Measurements from ENCODE around the gene TRAF6. TPM values are rescaled to one million over a fixed set of nuclear protein-coding genes. Genes with fewer than 3 reads are reported as not detected.
"Not testable (repeated sequence)": the region's sequence is repeated elsewhere in the genome, so short reads cannot be mapped to it uniquely, and the experiment has no call there.

TRAF6 gene
- total and polyA plus RNA-seq, 4 donors: 2.4 to 7.8 (median 5.3) TPM

- WGBS: 51% methylated on average over 4 of the region's 4 CpGs
- Histone ChIP-seq H3K4me1 (ENCODE audit: control insufficient read depth in 4 of 4, insufficient read depth in 4 of 4, low read length in 3 of 4) (no peaks in the 10 kb centered on the region), H3K9me3 (ENCODE audit: control insufficient read depth in 4 of 4, low read length in 3 of 4) (no peaks in the 10 kb centered on the region), H3K4me3 (ENCODE audit: low read depth in 1 of 3, low read length in 3 of 3) (no peak overlapping the region), H3K27me3 (ENCODE audit: control insufficient read depth in 4 of 4, insufficient read depth in 4 of 4, low read length in 3 of 4) (no peaks in the 10 kb centered on the region), H3K9ac (ENCODE audit: low read depth in 1 of 2, low read length in 2 of 2) (no peak overlapping the region), H3K27ac (ENCODE audit: low read depth in 1 of 2, low read length in 2 of 2) (peak overlapping the region in 1 of 2 donors; percentile 20), H3K36me3 (ENCODE audit: control insufficient read depth in 4 of 4, insufficient read depth in 3 of 4, low read depth in 1 of 4, low read length in 3 of 4) (no peaks in the 10 kb centered on the region)
- no peak for DNase-seq (ENCODE audit: low spot score)
- TF ChIP-seq REST (IDR thresholded peaks at IDR 0.05) (no peak), ATF3 (IDR thresholded peaks at IDR 0.05) (no peak), TAF1 (conservative IDR thresholded peaks at IDR 0.05) (no peak), GABPA (IDR thresholded peaks at IDR 0.05 in 1 of 2, conservative IDR thresholded peaks at IDR 0.05 in 1 of 2) (no peak), FOXA2 (IDR thresholded peaks at IDR 0.05) (no peak), ZBTB33 (IDR thresholded peaks at IDR 0.05) (no peak), SP1 (IDR thresholded peaks at IDR 0.05) (no peak), EGR1 (IDR thresholded peaks at IDR 0.05; ENCODE audit: low read depth in 2 of 2) (no peak), MAX (IDR thresholded peaks at IDR 0.05) (no peak), NR2F2 (IDR thresholded peaks at IDR 0.05) (no peak), JUND (IDR thresholded peaks at IDR 0.05) (no peak), HNF4A (conservative IDR thresholded peaks at IDR 0.05) (no peak)
These were observed 48.7 kb upstream of the TRAF6 start for GRCh38 chr11:36558571-36559413.

GRCh38 chr11:36557991-36558390 is 47.9 kb upstream of the TRAF6 start:
- TF ChIP-seq RAD21 (IDR thresholded peaks at IDR 0.05): no peak
- TF ChIP-seq EGR1 (IDR thresholded peaks at IDR 0.05; ENCODE audit: low read depth in 2 of 2): no peak
- TF ChIP-seq FOXA2 (IDR thresholded peaks at IDR 0.05): no peak
- TF ChIP-seq ZBTB33 (IDR thresholded peaks at IDR 0.05): no peak
- no peak for TF ChIP-seq REST (IDR thresholded peaks at IDR 0.05)
- TF ChIP-seq NR2F2 (IDR thresholded peaks at IDR 0.05): no peak
- H3K9me3 ChIP-seq (ENCODE audit: control insufficient read depth in 4 of 4, low read length in 3 of 4): no peaks in the 10 kb centered on the region
- H3K4me1 ChIP-seq (ENCODE audit: control insufficient read depth in 4 of 4, insufficient read depth in 4 of 4, low read length in 3 of 4): no peaks in the 10 kb centered on the region
- no peaks in the 10 kb centered on the region for H3K27me3 ChIP-seq (ENCODE audit: control insufficient read depth in 4 of 4, insufficient read depth in 4 of 4, low read length in 3 of 4)
- no peak overlapping the region for H3K9ac ChIP-seq (ENCODE audit: low read depth in 1 of 2, low read length in 2 of 2)
- no peak for DNase-seq (ENCODE audit: low spot score)
- no peaks in the 10 kb centered on the region for H3K36me3 ChIP-seq (ENCODE audit: control insufficient read depth in 4 of 4, insufficient read depth in 3 of 4, low read depth in 1 of 4, low read length in 3 of 4)
- no peak overlapping the region for H3K4me3 ChIP-seq (ENCODE audit: low read depth in 1 of 3, low read length in 3 of 3)
- H3K27ac ChIP-seq (ENCODE audit: low read depth in 1 of 2, low read length in 2 of 2): no peak overlapping the region

- WGBS: 94% methylated on average over 15 of the region's 17 CpGs
- not testable (repeated sequence) for H3K36me3 ChIP-seq (ENCODE audit: control insufficient read depth in 4 of 4, insufficient read depth in 3 of 4, low read depth in 1 of 4, low read length in 3 of 4); H3K4me1 ChIP-seq (ENCODE audit: control insufficient read depth in 4 of 4, insufficient read depth in 4 of 4, low read length in 3 of 4); H3K4me3 ChIP-seq (ENCODE audit: low read depth in 1 of 3, low read length in 3 of 3); H3K9ac ChIP-seq (ENCODE audit: low read depth in 1 of 2, low read length in 2 of 2); H3K27me3 ChIP-seq (ENCODE audit: control insufficient read depth in 4 of 4, insufficient read depth in 4 of 4, low read length in 3 of 4); H3K27ac ChIP-seq (ENCODE audit: low read depth in 1 of 2, low read length in 2 of 2); H3K9me3 ChIP-seq (ENCODE audit: control insufficient read depth in 4 of 4, low read length in 3 of 4); DNase-seq (ENCODE audit: low spot score)
These were observed 47.3 kb upstream of the TRAF6 start for GRCh38 chr11:36557390-36557789.
